NOMO-1 (cell line): ENCODE results near the gene CEP126.

Experiments used
- DNase-seq, 2 experiments: peaks; one replicate each; lab custom pipeline; 2025; ENCODE audit not compliant: unreplicated experiment in 2 of 2; lab: John Stamatoyannopoulos, UW

The CEP126 gene

DNA sequence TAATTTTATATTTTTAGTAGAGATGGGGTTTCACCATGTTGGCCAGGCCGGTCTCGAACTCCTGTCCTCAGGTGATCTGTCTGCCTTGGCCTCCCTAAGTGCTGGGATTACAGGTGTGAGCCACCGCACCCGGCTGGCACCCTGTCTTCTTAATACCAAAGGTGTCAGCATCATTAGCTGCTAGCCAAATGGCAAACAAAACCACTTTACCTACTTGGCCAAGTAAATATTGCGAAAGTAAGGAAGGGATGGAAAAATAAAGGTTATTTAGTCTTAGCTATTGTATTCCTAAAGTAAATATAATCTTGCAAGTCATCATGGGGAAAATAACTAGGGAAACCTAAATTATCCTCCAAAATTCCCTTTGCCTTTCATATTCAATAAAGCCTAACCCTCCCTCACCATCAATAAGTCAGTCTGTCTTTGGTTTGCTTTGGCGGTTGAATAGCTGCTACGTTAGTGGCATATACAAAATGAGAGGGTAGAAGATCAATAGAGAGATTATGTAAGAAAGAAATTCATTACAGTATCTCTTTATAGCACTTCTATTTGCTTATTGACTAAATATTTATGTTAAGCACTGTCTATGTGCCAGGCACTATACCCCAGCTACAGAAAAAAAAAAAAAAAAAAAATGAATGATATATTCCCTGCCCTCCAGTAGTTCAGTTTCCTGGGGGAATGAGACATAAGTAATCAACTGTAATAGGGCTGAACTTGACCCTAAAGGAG lies 92.2 kb downstream of the CEP126 start:
- DNase-seq: no peak

GRCh38 chr11:102007567-102008437 lies 93.0 kb downstream of the CEP126 start:
- DNase-seq: peak; percentile 2 to 42

GRCh38 chr11:102010776-102011494 lies 96.1 kb downstream of the CEP126 start:
- DNase-seq: no peak

DNA sequence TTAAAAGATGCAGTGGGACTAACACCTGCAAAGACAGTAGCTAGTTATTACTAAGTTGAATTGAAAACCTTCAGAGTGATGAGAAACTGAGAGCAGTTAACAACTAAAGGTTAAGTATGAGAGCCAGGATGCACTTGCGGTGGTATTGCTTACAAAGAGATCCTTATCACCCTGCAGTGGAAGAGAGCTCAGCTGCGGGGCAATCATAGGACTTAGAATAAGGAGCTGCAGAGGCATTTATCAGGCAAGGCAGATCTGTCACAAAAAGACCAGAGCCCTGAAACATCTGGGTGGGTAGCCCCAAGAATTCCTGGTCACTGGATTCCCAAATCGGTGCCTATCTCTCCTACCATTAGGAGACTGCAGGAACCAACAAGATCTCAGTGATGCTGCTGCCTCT lies 98.1 kb downstream of the CEP126 start:
- DNase-seq: no peak

GRCh38 chr11:102014756-102015155 lies 99.9 kb downstream of the CEP126 start:
- DNase-seq: no peak

- no peak for DNase-seq
These were observed 102.2 kb downstream of the CEP126 start for GRCh38 chr11:102017026-102017425.

GRCh38 chr11:102026217-102026616 lies 111.4 kb downstream of the CEP126 start:
- DNase-seq: no peak

- no peak for DNase-seq
These were observed 112.1 kb downstream of the CEP126 start for GRCh38 chr11:102026959-102027358.

DNA sequence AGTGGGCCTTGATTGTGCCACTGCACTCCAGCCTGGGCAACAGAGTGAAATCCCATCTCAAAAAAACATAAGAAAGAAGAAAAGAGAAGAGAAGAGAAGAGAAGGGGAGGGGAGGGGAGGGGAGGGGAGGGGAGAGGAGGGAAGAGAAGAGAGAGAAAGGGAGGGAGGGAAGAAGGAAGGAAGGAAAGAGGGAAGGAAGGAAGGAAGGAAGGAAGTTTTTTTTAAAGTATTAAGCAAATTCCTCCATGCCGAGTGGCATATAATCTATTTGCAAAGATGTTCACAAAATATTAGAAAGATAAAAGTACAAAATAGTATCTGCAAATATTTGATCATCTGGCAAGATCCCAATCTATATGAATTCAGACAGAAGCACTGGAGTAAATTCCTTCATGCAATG lies 121.9 kb downstream of the CEP126 start:
- no peak for DNase-seq

DNA sequence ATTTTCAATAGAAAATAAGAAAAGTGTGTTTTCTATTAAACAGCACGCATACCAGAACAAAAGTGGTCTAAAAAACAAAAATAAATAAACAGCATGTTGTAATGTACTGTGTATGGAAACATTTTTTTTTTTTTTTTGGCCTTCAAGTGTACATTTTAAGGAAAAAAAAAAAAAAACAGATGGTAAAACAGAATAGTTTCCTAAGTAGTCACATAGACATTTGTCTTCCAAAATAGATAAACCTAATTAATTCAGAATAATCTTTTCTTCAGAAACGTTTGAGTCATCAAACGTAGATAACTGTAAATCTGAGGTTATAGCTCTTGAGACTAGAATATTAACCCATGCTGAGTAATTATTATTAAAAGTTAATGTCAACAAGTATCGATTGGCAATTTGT lies 132.0 kb downstream of the CEP126 start:
- no peak for DNase-seq

- DNase-seq: no peak
These were observed 132.6 kb downstream of the CEP126 start, which contains the start of gene CFAP300 for GRCh38 chr11:102047305-102047924. TSS of gene CFAP300 (plus strand) at chr11:102047437. CDS start at chr11:102047471, 34 bp downstream.
